H9 (cell line): ENCODE data around the gene PGBD5. TPM values are rescaled to one million over a fixed set of nuclear protein-coding genes. Genes with fewer than 3 reads are reported as not detected.

ENCODE experiments used
- DNase-seq: peaks from one replicate; pipeline ENCODE4 v3.0.0-alpha.2; 2017
- H2AFZ ChIP-seq: one replicate; pipeline ENCODE4 v1.6.1; 2013; ENCODE audit warnings: mild to moderate bottlenecking, low read length, control low read depth, moderate library complexity
- H2AK5ac ChIP-seq: 2 replicates; pipeline ENCODE4 v1.6.1; 2013; ENCODE audit warnings: low read length, control low read depth, mixed read lengths; ENCODE audit not compliant: insufficient read length
- H2BK120ac ChIP-seq: one replicate; pipeline ENCODE4 v1.6.1; 2013; ENCODE audit warnings: low read depth, mild to moderate bottlenecking, low read length, control low read depth, inconsistent platforms; ENCODE audit not compliant: poor library complexity, severe bottlenecking
- H2BK12ac ChIP-seq: 2 replicates; pipeline ENCODE4 v1.6.1; 2013; ENCODE audit warnings: low read length, control low read depth, mixed read lengths, low read depth; ENCODE audit not compliant: insufficient read length
- H2BK15ac ChIP-seq: 2 replicates; pipeline ENCODE4 v1.6.1; 2013; ENCODE audit warnings: low read depth, low read length, control low read depth
- H2BK20ac ChIP-seq: one replicate; pipeline ENCODE4 v1.6.1; 2013; ENCODE audit warnings: low read depth, mild to moderate bottlenecking, low read length, control low read depth, inconsistent platforms; ENCODE audit not compliant: poor library complexity, severe bottlenecking
- H2BK5ac ChIP-seq: 2 replicates; pipeline ENCODE4 v1.6.1; 2013; ENCODE audit warnings: low read length, control low read depth, mixed read lengths; ENCODE audit not compliant: insufficient read length
- H3K14ac ChIP-seq: 2 replicates; pipeline ENCODE4 v1.6.1; 2013; ENCODE audit warnings: low read length, control low read depth; ENCODE audit not compliant: insufficient read depth
- H3K18ac ChIP-seq: 2 replicates; pipeline ENCODE4 v1.6.1; 2013; ENCODE audit warnings: low read depth, mild to moderate bottlenecking, mixed read lengths, low read length, control low read depth; ENCODE audit not compliant: insufficient read length
- H3K23ac ChIP-seq: 2 replicates; pipeline ENCODE4 v1.6.1; 2013; ENCODE audit warnings: low read length, control low read depth, mixed read lengths, low read depth; ENCODE audit not compliant: insufficient read length
- H3K23me2 ChIP-seq: 2 replicates; pipeline ENCODE4 v1.6.1; 2013; ENCODE audit warnings: low read depth, mild to moderate bottlenecking, mixed read lengths, low read length, control low read depth; ENCODE audit not compliant: insufficient read length, poor library complexity, severe bottlenecking
- H3K27ac ChIP-seq: 2 replicates; pipeline ENCODE4 v1.5.1; 2013; ENCODE audit warnings: low read length, control low read depth, mixed read lengths, low read depth; ENCODE audit not compliant: insufficient read length
- H3K27me3 ChIP-seq: 2 replicates; pipeline ENCODE4 v1.6.1; 2013; ENCODE audit warnings: low read length, control low read depth, inconsistent platforms; ENCODE audit not compliant: insufficient read depth
- H3K4ac ChIP-seq: 2 replicates; pipeline ENCODE4 v1.6.1; 2013; ENCODE audit warnings: low read depth, mild to moderate bottlenecking, control low read depth, inconsistent platforms, low read length, moderate library complexity
- H3K4me1 ChIP-seq: 2 replicates; pipeline ENCODE4 v1.6.1; 2013; ENCODE audit warnings: low read length, control low read depth, inconsistent platforms; ENCODE audit not compliant: insufficient read depth
- H3K4me2 ChIP-seq: 2 replicates; pipeline ENCODE4 v1.6.1; 2013; ENCODE audit warnings: low read length, control low read depth, mixed read lengths; ENCODE audit not compliant: insufficient read length, insufficient read depth
- H3K56ac ChIP-seq: 2 replicates; pipeline ENCODE4 v1.6.1; 2013; ENCODE audit warnings: low read depth, mild to moderate bottlenecking, mixed read lengths, low read length, control low read depth; ENCODE audit not compliant: insufficient read length
- H3K79me1 ChIP-seq: 2 replicates; pipeline ENCODE4 v1.6.1; 2013; ENCODE audit warnings: low read depth, mild to moderate bottlenecking, moderate library complexity, low read length, control low read depth, inconsistent platforms; ENCODE audit not compliant: insufficient read depth, poor library complexity, severe bottlenecking
- H3K79me2 ChIP-seq: 2 replicates; pipeline ENCODE4 v1.6.1; 2013; ENCODE audit warnings: low read length, control low read depth, inconsistent platforms; ENCODE audit not compliant: insufficient read depth
- H3K9ac ChIP-seq: 2 replicates; pipeline ENCODE4 v1.6.1; 2013; ENCODE audit warnings: low read length, control low read depth, mixed read lengths; ENCODE audit not compliant: insufficient read length; ENCODE audit errors: extremely low read depth
- H3K9me3 ChIP-seq: one replicate; pipeline ENCODE4 v1.6.1; 2013; ENCODE audit warnings: low read depth, low read length, inconsistent platforms; ENCODE audit not compliant: control insufficient read depth
- H3T11ph ChIP-seq: one replicate; pipeline ENCODE4 v1.6.1; 2013; ENCODE audit warnings: mild to moderate bottlenecking, low read length, control low read depth, inconsistent platforms
- H4K20me1 ChIP-seq: one replicate; pipeline ENCODE4 v1.6.1; 2013; ENCODE audit not compliant: control insufficient read depth, insufficient read length, insufficient read depth
- H4K5ac ChIP-seq: 2 replicates; pipeline ENCODE4 v1.6.1; 2013; ENCODE audit warnings: low read depth, mild to moderate bottlenecking, mixed read lengths, low read length, control low read depth; ENCODE audit not compliant: insufficient read length
- H4K8ac ChIP-seq: replicated peaks from 2 replicates; pipeline ENCODE4 v1.6.1; 2013; ENCODE audit warnings: low read length, control low read depth, mixed read lengths, low read depth; ENCODE audit not compliant: insufficient read length
- H4K91ac ChIP-seq: 2 replicates; pipeline ENCODE4 v1.6.1; 2013; ENCODE audit warnings: low read depth, mild to moderate bottlenecking, moderate library complexity, mixed read lengths, low read length, control low read depth; ENCODE audit not compliant: insufficient read length
- H3K27ac Mint-ChIP-seq, 3 experiments: 2 replicates in 2 of 3; 3 replicates in 1 of 3; pipeline ENCODE4 v1.8.0; 2020 to 2021; ENCODE audit warnings: mixed read lengths in 3 of 3, mild to moderate bottlenecking in 1 of 3, moderate library complexity in 1 of 3
- H3K27me3 Mint-ChIP-seq: 2 replicates; pipeline ENCODE4 v1.8.0; 2021; ENCODE audit warnings: low read depth, mild to moderate bottlenecking, moderate library complexity, mixed read lengths
- H3K36me3 Mint-ChIP-seq, 3 experiments: 2 replicates in 2 of 3; 3 replicates in 1 of 3; pipeline ENCODE4 v1.8.0; 2020 to 2021; ENCODE audit warnings: low read depth in 3 of 3, mixed read lengths in 3 of 3; ENCODE audit not compliant: insufficient read depth in 1 of 3
- H3K4me1 Mint-ChIP-seq, 2 experiments: 2 replicates each; pipeline ENCODE4 v1.8.0; 2020; ENCODE audit warnings: mixed read lengths in 2 of 2
- H3K4me3 Mint-ChIP-seq, 2 experiments: 2 replicates in 1 of 2; 3 replicates in 1 of 2; pipeline ENCODE4 v1.8.0; 2020 to 2021; ENCODE audit warnings: mild to moderate bottlenecking in 2 of 2, mixed read lengths in 2 of 2, moderate library complexity in 1 of 2
- H3K9me3 Mint-ChIP-seq, 2 experiments: 2 replicates in 1 of 2; 3 replicates in 1 of 2; pipeline ENCODE4 v1.8.0; 2020; ENCODE audit warnings: mild to moderate bottlenecking in 2 of 2, mixed read lengths in 2 of 2, moderate library complexity in 1 of 2
- WGBS: extraction: QIAGEN DNeasy Blood & Tissue Kit; methylation state at CpG from one replicate; pipeline ENCODE4 v1.1.7; 2013; ENCODE audit warnings: missing lambda C conversion rate, low lambda C conversion rate, mixed read lengths; ENCODE audit not compliant: insufficient read length; ENCODE audit errors: extremely low coverage; 5-methylcytosine and 5-hydroxymethylcytosine counted together
- total RNA-seq: library from RNA; stranded (reverse); gene quantifications from 2 replicates; pipeline ENCODE4 v1.2.1, GENCODE V29; 2021
- TF ChIP-seq, protein P1 (sequence below): fragments of 200-600 bp; sonication (generic); conservative IDR thresholded peaks from 3 replicates; pipeline ENCODE4 v1.8.0; 2021; ENCODE audit warnings: antibody characterized with exemption, mild to moderate bottlenecking

The PGBD5 gene
- total RNA-seq, 1 experiment from 2014 or later, result 19.1 TPM

DNA sequence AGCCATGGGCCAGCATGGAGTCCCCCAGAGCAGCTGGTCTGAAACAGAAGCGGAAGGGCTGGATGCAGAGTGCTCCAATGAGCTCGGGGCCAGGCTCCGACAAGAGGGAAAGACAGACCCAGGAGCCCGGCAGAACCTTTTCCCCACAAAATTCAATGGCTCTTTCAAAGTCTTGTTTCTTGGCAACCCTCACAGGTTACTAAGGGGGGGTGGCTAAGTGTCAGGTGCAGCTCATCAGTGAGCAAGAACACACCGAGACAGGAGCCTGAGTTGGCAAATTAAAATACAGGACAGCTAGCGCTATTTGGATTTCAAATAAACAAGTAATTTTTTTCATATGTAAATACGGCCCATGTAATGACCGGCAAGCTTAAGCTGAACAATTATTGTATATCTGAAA lies 27.3 kb downstream of the PGBD5 start:
- Histone ChIP-seq H2BK120ac (no peak overlapping the region), H3K79me2 (peaks cover 2% of the 10 kb centered on the region; the same call in 1 of the 2 replicates), H3K4me2 (no peak overlapping the region), H3K56ac (no peak overlapping the region), H3K27me3 (no peaks in the 10 kb centered on the region), H2BK15ac (no peak overlapping the region), H3K4ac (no peak overlapping the region), H3T11ph (no peak overlapping the region), H4K8ac (no peak overlapping the region), H2AFZ (no peak overlapping the region), H3K18ac (no peak overlapping the region), H2AK5ac (no peak overlapping the region), H4K20me1 (peaks cover 3% of the 10 kb centered on the region), H3K9ac (no peak overlapping the region), H2BK5ac (no peak overlapping the region), H2BK20ac (no peak overlapping the region), H4K5ac (no peak overlapping the region), H2BK12ac (no peak overlapping the region), H3K27ac (no peak overlapping the region), H3K4me1 (peaks cover 6% of the 10 kb centered on the region; the same call in 1 of the 2 replicates), H3K9me3 (no peaks in the 10 kb centered on the region), H4K91ac (no peak overlapping the region), H3K23ac (no peak overlapping the region), H3K79me1 (no peaks in the 10 kb centered on the region), H3K14ac (no peak overlapping the region), H3K23me2 (no peaks in the 10 kb centered on the region)
- no peak overlapping the region for H3K4me3 Mint-ChIP-seq
- DNase-seq, result no peak
- H3K27me3 Mint-ChIP-seq, result no peaks in the 10 kb centered on the region
- H3K9me3 Mint-ChIP-seq, result no peaks in the 10 kb centered on the region; a peak in 2 of 5 replicates
- H3K4me1 Mint-ChIP-seq, result peaks cover 36 to 38% of the 10 kb centered on the region in 2 experiments
- H3K27ac Mint-ChIP-seq, result no peak overlapping the region; a peak in 1 of 7 replicates
- WGBS, result no CpG with 5 or more reads among the region's 8 CpGs
- H3K36me3 Mint-ChIP-seq, result peaks cover 1 to 8% (median 1%) of the 10 kb centered on the region in 3 experiments; a peak in 6 of 7 replicates
- TF ChIP-seq, protein P1, sequence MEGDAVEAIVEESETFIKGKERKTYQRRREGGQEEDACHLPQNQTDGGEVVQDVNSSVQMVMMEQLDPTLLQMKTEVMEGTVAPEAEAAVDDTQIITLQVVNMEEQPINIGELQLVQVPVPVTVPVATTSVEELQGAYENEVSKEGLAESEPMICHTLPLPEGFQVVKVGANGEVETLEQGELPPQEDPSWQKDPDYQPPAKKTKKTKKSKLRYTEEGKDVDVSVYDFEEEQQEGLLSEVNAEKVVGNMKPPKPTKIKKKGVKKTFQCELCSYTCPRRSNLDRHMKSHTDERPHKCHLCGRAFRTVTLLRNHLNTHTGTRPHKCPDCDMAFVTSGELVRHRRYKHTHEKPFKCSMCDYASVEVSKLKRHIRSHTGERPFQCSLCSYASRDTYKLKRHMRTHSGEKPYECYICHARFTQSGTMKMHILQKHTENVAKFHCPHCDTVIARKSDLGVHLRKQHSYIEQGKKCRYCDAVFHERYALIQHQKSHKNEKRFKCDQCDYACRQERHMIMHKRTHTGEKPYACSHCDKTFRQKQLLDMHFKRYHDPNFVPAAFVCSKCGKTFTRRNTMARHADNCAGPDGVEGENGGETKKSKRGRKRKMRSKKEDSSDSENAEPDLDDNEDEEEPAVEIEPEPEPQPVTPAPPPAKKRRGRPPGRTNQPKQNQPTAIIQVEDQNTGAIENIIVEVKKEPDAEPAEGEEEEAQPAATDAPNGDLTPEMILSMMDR, result no peak
